NCI-H82 treated with DMSO at 0.1 percent for 48 hours (cell line): ENCODE data around the gene GM2A.
"Not testable (repeated sequence)": the region's sequence is repeated elsewhere in the genome, so short reads cannot be mapped to it uniquely, and the experiment has no call there.

Experiments used
- DNase-seq: peaks from one replicate; lab custom pipeline; 2025; ENCODE audit not compliant: unreplicated experiment; lab: John Stamatoyannopoulos, UW

The GM2A gene

DNA sequence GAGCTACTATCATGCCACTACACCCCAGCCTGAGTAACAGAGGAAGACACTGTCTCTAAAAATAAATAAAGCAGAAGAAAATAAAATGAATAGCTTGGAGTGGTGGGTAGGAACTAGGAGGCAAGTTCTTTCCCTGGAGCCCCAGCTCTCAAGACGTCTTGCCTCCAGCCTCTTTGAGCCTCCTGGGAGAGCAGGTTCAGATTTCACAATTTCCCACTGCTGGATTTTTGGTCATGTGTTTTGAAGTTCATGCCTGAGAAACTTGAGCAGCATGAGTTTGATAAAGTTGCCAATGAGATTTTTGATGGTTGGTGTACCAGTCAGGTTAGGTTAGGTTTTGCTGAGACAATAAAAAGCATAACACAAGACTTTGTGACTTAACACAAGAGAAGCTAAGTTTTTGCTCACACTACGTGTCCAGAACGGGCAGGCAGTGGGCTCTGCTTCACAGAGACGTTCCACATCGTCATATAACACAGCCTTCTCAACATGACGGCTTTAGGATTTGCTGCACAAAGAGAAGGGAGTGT, 25.0 kb upstream of the GM2A start:
- no peak for DNase-seq

DNA sequence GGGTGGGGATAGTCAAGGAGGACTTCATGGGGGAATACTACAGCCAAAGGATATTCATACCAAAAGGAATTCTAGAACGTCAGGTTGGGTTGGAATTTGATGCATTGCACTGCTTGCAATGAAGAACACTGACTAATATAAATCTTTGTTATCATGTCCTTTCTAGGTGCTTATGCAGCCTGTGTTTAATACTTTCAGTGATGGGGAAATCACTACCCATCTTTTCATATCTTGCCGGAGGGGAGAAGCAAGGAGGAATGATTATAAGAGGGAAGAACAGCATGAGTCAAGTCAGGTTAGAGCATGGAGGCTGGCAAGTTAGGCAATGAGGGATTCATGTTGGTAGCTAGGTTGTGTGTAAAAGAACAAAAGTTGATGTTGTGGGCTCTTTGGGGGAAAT, 24.0 kb upstream of the GM2A start:
- no peak for DNase-seq

DNA sequence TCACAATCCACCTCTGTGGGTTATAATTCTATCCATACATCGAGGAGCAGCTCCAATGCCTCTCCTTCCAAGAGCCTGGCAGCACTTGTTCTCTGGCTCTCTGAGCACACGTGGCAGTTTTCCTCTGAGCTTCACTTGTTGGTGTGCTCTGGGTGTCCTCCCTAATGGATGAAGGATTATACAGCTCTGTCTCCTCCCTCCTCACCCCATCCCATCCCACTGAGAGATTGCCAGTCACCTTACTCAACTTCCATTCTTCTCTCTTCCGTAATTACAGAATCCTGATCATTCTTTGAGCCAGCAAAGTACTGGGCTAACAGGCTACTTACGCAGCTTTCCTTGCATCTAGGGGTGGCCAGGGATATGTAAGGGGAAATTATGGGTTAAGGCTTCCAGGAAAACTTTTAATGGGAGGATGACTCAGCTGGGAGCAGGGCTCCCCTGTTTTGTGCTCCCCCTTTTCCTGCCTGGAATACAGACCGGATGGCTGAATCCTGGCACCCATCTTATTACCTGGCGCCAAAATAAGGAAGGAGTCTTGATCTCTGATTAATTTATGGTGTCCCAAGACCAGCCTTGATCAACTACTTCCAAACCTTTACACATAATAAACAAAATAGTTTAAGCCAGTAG, 22.8 kb upstream of the GM2A start:
- no peak for DNase-seq

DNA sequence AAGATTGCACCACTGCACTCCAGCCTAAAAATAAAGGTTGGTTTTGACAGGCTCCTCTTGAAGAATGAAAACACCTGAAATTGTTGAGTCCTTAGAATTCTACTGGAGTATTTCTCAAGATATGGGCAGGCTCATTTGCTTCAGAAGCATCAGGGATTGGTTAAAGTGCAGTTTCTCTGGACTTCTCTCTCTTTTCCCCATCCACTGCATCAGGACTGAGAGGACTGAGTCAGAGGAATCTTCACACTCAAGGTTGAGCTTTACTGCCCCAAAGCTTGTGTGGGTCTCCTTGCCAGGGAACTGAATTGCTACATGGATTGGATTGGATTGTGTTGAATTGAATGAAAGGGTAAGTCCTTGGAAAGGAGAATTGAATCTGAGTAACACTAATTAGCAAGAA, 21.6 kb upstream of the GM2A start:
- no peak for DNase-seq

DNA sequence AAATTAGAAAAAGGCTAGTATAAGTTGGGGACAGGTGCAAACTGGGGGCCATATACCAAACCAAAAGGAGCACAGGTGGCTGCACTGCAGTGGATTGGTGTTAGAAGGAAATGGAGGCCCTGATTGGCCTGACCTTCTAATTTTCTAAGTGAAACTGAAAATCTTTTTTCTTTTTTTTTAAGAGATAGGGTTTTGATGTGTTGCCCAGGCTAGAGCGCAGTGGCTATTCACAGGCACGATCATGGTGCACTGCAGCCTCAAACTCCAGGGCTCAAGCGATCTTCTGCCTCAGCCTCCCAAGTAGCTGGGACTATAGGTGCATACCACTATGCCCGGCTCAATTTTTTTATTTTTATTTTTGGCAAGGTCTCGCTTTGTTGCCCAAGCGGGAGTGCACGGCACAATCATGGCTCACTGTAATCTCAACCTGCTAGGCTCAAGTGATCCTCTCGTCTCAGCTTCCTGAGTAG, 19.3 kb upstream of the GM2A start:
- no peak for DNase-seq

DNA sequence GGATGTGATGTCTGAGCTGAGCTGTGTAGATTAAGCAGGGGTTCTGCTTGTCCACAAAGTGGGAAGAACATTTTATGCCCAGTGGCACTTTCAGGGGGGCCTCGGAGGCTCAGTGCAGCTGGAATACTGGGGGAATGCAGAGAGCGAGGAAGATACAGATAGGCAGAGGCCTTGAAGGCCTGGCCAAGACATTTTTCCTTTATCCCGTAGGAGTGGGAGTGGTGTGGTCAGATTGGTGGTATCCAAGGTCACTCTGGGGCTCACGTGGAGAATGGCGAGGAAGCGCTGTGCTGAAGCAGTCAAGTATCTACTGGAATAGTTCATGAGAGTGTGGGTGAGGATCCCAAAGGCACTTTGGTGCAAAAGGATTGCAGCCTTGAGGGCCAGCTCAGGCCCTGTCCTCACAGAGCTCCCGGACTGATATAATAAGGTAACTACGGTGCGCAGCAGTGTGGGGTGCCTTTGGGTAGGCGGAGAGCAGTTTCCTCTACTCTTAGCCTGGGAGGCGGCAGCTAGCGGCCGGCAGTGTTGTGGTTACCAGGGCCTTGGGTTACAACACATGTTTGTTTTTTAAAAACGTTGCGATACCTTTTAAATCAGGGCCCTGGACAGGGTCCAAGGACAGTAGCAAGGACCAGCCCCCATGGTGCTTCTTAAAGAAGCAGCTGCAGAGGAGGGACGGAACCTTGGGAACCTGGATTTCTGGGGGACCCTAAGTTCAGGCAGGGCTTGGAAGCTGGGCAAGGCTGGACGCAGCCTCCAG, 18.3 kb upstream of the GM2A start:
- DNase-seq = no peak

DNA sequence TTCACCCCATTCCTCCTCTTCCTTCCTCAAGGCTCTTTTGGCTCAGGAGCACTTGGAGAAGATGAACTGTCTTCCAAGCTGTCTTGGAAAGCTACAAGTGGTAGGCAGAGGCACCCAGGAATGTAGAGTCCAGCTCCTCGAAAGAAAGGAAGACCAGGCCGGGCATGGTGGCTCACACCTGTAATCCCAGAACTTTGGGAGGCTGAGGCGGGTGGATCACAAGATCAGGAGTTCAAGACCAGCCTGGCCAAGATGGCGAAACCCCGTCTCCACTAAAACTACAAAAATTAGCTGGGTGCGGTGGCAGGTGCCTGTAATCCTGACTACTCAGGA, 17.8 kb upstream of the GM2A start:
- not testable (repeated sequence) for DNase-seq

DNA sequence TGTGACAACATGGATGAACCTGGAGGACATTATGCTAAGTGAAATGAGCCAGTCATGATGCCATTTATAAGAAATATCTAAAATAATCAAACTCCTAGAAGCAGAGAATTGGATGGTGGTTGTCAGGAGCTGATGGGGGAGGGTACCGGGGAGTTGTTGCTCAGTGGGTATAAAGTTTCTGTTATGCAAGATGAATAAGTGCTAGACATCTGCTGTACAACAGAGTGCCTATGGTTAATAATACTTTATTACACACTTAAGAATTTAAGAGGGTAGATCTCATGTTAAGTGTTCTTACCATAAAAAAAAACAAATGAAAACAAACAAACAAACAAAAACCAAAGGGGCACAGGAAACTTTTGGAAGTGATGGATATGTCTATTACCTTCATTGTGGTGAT, 16.1 kb upstream of the GM2A start:
- no peak for DNase-seq

DNA sequence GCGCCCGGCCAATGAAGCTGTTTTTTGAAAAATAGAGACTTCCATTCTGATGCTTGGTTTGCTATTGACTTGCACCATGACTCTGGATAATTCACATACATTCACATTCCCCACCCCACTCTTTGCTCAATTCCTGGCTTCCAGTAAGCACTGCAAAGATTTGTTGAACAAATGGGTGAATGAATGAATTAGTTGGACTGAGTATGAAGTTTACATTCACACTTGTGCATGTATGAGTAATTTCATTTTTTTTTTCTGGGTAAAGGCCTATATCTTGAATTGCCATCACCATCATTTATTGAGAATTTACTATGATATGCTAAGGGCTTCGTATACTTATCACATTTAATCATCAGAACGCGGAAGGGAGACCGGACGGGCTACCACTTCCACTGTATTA, 15.3 kb upstream of the GM2A start:
- no peak for DNase-seq

DNA sequence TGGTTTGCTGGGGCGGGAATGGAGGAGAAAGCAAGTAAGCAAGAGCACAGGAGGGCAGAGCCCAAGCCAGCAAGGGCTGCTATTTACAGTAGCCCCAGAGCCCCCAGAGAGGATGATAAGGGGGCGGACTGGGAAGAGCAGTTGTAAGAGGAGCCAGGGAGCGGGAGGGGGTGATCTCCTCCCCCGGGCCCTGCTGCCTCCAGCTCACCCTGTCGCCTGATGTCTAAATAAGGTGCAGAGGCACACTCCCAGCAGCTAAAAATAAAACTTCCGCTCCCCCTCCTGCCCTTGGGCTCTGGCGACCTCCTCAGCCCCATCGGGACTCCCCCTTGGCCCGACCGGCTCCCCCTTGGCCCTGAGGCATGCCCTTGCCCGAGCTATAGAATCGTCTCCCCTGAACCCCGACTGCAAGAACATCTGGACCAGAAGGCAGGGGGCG, 14.7 kb upstream of the GM2A start:
- no peak for DNase-seq

DNA sequence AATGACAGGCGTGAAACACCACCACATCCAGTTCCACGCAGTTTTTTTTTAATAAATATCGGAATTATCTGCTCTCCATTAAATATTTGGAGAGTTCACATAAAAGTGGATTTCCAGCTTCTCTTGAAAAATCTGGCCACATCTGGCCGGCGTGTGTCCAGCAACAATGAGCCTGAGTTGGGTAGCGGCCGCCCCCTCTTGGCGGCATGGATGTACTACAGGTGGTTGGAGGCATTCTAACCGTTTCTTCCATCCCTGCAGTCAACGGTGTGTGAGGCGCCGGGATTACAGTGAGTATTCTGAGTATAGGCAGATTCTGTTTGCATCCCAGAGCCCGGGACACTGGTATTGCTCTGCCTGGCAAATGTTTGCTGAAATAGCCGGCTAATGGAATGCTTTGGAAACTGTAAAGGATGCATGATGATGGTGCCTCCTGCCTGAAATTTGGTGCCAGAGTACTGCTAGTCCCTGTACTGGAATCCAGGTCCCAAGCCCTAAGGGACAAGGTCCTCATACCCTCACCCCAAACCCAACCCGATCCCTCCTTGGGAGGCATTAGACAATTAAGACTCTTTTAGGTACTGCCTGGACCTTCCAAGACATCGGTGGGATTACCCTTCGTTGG, 13.6 kb upstream of the GM2A start:
- DNase-seq = no peak

DNA sequence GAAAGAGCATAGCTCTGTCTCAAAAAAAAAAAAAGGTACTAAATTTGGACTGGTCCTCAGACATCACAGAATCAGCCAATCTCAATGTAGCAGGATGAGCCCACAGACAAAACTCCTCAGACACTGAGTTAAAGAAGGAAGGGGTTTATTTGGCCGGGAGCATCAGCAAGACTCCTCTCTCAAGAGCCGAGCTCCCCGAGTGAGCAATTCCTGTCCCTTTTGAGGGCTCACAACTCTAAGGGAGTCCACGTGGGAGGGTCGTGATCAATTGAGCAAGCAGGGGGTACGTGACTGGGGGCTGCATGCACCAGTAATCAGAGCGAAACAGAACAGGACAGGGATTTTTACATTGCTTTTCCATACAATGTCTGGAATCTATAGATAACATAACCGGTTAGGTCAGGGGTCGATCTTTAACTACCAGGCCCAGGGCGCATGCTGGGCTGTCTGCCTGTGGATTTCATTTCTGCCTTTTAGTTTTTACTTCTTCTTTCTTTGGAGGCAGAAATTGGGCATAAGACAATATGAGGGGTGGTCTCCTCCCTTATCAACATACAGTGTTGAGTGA, 12.6 kb upstream of the GM2A start:
- DNase-seq = not testable (repeated sequence)

DNA sequence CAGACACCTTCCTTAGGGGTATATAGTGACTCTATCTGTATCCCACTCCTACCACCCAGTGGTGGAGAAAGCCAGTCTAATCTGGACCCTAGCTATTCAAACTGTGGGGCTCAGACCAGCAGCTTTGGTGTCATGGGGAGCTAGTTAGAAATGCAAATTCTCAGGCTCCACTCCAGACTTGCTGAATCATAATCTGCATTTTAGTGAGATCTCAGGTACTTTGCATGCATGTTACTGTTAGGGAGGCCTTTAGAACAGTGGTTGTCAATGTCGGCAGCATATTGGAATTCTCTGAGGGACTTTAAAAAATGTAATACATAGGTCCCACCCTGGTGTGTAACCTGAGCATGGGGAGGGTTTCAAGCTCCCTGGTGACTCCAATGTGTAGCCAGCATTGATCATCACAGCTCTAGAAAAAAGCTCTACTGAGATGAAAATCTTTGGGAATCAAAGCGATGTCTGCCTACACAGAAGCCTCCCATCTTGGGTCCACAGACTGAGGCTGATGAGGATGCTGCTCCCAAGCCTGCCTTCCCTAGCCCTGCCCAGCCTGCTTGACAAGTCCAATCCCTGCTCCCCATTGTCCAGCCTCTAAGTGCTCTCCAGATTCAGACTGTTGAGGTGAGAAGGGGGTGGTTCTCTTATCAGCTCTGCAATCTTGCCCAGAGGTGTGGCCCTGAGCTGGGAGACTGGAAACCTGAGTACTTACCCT, 11.9 kb upstream of the GM2A start:
- no peak for DNase-seq

DNA sequence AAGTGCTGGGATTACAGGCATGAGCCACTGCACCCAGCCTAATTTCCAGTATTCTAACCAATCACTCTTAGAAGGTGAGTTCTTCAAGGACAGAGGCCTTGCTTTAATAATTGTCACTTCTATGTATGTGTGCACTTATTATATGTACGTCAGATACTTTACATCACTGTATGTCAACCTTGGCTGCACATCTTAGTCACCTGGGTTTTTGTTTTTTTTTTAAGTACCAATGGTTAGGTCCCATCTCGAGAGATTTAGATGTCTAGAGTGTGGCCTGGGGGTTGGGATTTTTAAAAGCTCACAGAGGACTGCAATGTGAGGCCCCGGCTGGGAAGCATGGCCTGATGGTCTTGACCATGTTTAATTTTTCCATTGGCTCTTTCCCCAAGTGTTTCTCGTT, 9.9 kb upstream of the GM2A start:
- DNase-seq = no peak

DNA sequence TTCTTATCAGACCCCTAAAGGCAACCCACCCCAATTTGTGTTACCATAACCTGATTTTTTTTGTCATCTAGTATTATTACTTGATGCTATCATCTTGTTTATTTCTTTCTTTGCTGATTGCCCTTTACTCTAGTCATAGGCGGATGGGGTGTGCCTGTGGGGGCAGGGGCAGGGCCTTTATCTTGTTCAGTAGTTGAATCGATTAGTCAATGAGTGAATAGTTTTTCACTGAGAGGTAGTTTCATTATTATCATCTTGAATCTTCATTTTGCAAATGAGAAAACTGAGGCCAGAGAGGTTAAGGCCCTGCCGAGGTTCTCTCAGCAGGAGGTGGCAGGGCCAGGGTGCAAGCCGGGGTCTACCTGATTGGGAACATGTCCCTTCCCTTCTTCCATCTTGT, 9.4 kb upstream of the GM2A start:
- DNase-seq = no peak

DNA sequence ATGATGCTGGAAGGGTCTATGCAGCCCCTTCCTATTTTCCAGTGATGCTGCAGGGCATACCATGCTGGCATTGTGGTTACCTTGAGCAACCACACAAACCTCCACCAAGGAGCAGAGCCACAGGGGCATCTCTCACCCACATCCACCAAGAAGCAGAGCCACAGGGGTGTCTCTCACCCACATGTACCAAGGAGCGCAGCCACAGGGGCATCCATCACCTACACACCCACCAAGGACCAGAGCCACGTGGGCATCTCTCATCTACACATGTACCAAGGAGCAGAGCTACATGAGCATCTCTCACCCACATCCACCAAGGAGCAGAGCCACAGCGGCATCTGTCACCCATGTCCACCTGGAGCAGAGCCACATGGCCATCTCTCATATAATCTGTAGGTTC, 8.8 kb upstream of the GM2A start:
- DNase-seq = no peak

DNA sequence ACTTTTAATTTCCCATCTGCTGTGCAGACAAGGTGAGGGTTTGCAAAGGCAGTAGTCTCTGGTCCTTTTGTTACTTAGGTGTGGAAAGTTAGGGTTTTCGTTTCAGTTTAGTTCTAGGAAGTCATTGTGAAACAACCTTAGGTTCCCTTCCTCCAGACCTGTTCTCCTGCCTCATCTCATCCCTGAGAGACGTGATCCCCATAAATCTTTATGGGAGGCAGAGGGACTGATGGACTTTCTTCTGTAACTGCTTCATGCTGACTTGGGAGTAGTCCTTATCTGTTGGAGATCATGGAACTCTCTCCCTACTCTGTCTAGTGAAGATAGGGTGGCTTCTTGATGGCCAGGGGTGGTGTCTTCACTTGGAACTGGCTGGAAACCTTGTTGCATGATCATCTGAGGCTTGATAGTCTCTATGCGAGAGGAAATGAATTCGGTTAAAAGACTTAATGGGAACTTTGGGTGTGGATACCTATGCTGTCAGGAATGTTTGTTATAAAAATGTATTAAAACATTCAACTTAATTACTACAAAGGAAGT, 7.2 kb upstream of the GM2A start:
- DNase-seq = no peak

DNA sequence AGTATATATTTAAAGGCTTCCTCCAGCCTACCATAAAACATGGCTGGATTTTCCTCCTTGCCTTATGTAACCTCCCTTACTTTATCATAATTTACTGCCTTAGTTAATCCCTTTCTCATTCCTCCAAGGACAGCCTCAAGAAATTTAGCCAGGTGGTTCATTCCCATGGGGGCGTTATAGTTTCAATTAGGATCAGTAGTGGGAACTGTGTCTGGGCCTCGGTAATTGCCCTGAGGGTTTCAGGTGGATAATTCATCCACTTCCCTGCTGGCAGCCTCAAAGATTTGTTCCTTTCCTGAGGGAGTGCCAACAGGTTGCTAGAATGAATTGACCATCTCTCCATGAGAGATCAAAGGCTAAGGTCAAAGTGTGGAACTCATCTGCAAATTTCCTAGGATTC, 4.3 kb upstream of the GM2A start:
- DNase-seq = peak; percentile 90

DNA sequence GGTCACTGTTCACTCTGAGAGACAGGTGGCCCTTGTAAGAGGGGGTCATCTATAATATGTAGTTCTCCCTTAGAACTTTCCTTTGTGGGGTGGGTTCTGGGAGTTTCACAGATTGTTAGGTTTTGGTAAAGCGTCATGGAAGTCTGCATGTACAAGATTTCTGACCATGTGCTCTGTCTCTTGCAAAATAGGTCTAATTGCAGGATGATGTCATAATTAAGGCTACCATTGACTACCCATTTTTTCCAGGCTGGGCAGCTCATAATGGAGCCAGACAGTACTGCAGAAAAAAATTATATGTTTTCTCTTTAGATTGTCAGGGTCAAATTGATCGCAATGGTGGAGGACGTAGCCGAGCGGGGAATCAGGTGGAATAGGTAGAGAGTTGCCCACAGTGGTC, 3.7 kb upstream of the GM2A start:
- DNase-seq = no peak

DNA sequence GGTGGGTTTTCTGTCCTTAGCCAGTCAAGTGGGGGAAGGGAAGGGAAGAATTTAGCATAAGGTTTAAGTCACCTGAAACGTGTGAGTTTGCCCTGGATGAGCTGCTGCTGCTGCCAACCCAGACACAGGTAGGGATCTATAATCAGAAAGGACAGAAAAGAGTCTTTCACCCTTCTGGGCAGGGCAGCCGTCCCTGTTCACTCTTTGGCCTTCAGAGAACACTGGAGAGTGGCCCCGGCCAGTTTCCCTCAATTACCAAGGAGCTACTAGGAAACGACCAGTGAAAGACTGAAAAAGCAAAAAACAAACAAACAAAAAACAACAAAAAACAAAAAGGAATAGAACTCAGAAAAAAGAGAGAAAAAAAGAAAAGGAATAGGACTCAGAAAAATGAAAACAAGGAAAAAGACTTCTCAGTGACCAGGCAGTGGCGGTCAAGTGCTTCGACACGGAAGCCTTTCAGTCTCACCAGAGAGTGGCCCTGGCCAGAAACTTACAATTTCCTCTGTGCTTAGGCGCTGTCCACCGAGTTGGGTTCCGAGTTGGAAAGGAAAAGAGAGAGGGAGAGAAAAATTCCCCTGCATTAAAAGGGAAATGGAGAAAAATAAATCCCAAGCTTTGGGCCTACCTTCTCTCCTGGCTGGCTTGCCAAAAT, 2.5 kb upstream of the GM2A start:
- DNase-seq = no peak
